Testis (tissue), 3 donors: ENCODE data around the gene GPR158. TPM values are rescaled to one million over a fixed set of nuclear protein-coding genes. Genes with fewer than 3 reads are reported as not detected.

Experiments
- DNase-seq: peaks from one replicate; pipeline ENCODE4 v3.0.0-alpha.2; 2019
- H3K27ac ChIP-seq, 2 donors: fragments of 200-600 bp; sonication (generic); one replicate each; pipeline ENCODE4 v1.5.1; 2019
- H3K27me3 ChIP-seq: fragments of 200-600 bp; sonication (generic); one replicate; pipeline ENCODE4 v1.5.1; 2019
- H3K36me3 ChIP-seq: fragments of 200-600 bp; sonication (generic); one replicate; pipeline ENCODE4 v1.5.1; 2017; ENCODE audit warnings: low read depth; ENCODE audit errors: missing control alignments
- H3K4me1 ChIP-seq: fragments of 200-600 bp; sonication (generic); one replicate; pipeline ENCODE4 v1.5.1; 2019
- H3K4me3 ChIP-seq, 2 donors: fragments of 200-600 bp; sonication (generic); one replicate each; pipeline ENCODE4 v1.5.1; 2017 to 2019
- H3K9me3 ChIP-seq: fragments of 200-600 bp; sonication (generic); one replicate; pipeline ENCODE4 v1.5.1; 2017
- POLR2A ChIP-seq: fragments of 450-650 bp; IDR thresholded peaks from one replicate; pipeline ENCODE4 v1.6.1; 2017; ENCODE audit warnings: antibody characterized with exemption, mild to moderate bottlenecking, moderate library complexity
- WGBS, 2 donors: methylation state at CpG; one replicate each; pipeline ENCODE4 v1.1.5; 2018; 5-methylcytosine and 5-hydroxymethylcytosine counted together
- intact Hi-C: fragments of 100-400 bp; cut with DNase I; formaldehyde crosslinking; loops from one replicate; pipeline ENCODE4 v1.15.1; 2023; ENCODE audit warnings: low total_unique reads
- polyA plus RNA-seq: library from polyadenylated mRNA; stranded (reverse); fragments of 350-450 nt; fragmentation: Illumina TruSeq; extraction: RNeasy Lipid Tissue Mini Kit (QIAGEN cat#74804); gene quantifications from one replicate; pipeline ENCODE4 v1.2.3, GENCODE V29; 2014; ENCODE audit warnings: low read depth, low replicate concordance; ENCODE audit not compliant: insufficient read depth
- total RNA-seq, 2 donors: library from RNA; depleted of rRNA; stranded (reverse); fragments of >200 nt; gene quantifications; one replicate each; pipeline ENCODE4 v1.2.3, GENCODE V29; 2016
- TF ChIP-seq, protein P1 (sequence below), 3 experiments: fragments of 450-650 bp in 2 of 3; fragments of 200-600 bp in 1 of 3; sonication (generic) in 1 of 3; IDR thresholded peaks; one replicate each; pipeline ENCODE4 v1.5.1; 2016 to 2019; ENCODE audit warnings: antibody characterized with exemption in 3 of 3, mild to moderate bottlenecking in 2 of 3, moderate library complexity in 1 of 3

GPR158 gene
- total and polyA plus RNA-seq, 3 donors from 2014 or later: 1.9 to 2.5 (median 2.0) TPM

DNA sequence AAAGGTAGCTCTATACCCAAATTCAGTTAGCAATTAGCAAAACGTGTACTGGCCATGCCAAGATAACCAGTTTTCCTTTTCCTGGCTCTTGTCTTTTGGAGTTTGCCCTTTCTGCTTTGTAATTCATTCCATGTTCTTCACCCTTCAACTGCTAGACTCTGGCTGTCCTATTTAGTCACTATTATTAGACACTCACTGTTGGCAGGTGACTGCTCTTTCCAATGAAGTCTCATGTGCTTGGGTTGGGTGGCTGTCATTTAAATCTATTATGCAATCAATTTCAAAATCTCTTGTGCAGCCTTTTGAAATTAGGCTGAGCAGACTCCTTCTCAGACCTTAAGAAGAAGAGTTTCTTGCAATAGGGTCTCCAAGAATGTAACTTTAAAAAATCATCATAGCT, 266.5 kb downstream of the GPR158 start:
- DNase-seq: no peak
- 63 to 64% methylated on average over 1 of the region's 1 CpG for WGBS, 2 donors
- Histone ChIP-seq H3K36me3 (no peaks in the 10 kb centered on the region), H3K4me3 (no peak overlapping the region), H3K4me1 (no peaks in the 10 kb centered on the region), H3K9me3 (no peaks in the 10 kb centered on the region), H3K27me3 (no peaks in the 10 kb centered on the region), H3K27ac (no peak overlapping the region)
- intact Hi-C loops: no loop called here
- TF ChIP-seq, protein P1, sequence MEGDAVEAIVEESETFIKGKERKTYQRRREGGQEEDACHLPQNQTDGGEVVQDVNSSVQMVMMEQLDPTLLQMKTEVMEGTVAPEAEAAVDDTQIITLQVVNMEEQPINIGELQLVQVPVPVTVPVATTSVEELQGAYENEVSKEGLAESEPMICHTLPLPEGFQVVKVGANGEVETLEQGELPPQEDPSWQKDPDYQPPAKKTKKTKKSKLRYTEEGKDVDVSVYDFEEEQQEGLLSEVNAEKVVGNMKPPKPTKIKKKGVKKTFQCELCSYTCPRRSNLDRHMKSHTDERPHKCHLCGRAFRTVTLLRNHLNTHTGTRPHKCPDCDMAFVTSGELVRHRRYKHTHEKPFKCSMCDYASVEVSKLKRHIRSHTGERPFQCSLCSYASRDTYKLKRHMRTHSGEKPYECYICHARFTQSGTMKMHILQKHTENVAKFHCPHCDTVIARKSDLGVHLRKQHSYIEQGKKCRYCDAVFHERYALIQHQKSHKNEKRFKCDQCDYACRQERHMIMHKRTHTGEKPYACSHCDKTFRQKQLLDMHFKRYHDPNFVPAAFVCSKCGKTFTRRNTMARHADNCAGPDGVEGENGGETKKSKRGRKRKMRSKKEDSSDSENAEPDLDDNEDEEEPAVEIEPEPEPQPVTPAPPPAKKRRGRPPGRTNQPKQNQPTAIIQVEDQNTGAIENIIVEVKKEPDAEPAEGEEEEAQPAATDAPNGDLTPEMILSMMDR (IDR thresholded peaks at IDR 0.05): no peak
- no peak for TF ChIP-seq POLR2A

DNA sequence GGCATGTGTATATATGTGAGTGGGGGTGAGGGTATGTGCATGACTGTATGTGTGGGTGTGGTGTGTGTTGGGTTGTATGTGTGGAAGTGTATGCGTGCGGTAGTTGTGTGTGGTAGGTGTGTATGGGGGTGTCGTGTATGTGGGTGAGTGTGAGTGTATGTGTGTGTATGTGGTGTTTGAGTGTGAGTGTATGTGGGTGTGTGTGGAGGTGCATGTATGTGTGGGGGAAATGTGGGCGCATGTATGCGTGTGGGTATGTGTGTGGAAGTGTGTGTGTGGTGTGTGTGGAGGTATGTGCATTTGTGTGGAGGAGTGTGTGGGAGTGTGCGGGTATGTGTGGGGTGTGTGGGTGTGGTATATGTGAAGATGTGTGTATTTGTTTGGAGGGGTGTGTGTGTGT, 269.5 kb downstream of the GPR158 start:
- H3K27me3 ChIP-seq: no peaks in the 10 kb centered on the region
- H3K27ac ChIP-seq: no peak overlapping the region
- DNase-seq: no peak
- TF ChIP-seq, protein P1 (IDR thresholded peaks at IDR 0.05): no peak
- TF ChIP-seq POLR2A: no peak
- H3K4me1 ChIP-seq: no peaks in the 10 kb centered on the region
- no peaks in the 10 kb centered on the region for H3K9me3 ChIP-seq
- H3K36me3 ChIP-seq: no peaks in the 10 kb centered on the region
- 86 to 93% methylated on average over 6 of the region's 6 CpGs for WGBS, 2 donors
- intact Hi-C loops: no loop called here
- no peak overlapping the region for H3K4me3 ChIP-seq

DNA sequence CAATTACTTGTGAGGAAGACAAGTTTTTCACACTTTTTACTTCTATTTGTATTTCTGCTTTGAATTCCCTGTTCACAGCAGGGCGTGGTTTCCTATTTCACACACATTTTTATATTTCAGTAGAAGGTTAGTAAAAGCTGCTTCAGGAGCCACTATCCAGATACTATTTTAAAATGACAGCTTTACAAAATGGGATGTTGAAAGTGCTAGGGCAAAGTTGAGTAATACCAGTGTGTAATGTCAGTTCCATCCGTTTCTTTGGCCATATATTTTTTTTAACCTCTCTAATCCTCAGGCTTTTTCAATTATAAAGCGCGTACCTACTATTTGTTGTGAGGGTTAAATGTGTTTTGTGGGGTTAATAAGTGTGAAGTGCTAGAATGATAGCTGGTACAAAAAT, 276.6 kb downstream of the GPR158 start:
- H3K36me3 ChIP-seq: no peaks in the 10 kb centered on the region
- TF ChIP-seq POLR2A: no peak
- intact Hi-C loops: no loop called here
- no peak overlapping the region for H3K27ac ChIP-seq
- no peak for DNase-seq
- no peak overlapping the region for H3K4me3 ChIP-seq
- H3K4me1 ChIP-seq: no peaks in the 10 kb centered on the region
- no peaks in the 10 kb centered on the region for H3K9me3 ChIP-seq
- WGBS, 2 donors: 78 to 90% methylated on average over 4 of the region's 4 CpGs
- H3K27me3 ChIP-seq: no peaks in the 10 kb centered on the region

DNA sequence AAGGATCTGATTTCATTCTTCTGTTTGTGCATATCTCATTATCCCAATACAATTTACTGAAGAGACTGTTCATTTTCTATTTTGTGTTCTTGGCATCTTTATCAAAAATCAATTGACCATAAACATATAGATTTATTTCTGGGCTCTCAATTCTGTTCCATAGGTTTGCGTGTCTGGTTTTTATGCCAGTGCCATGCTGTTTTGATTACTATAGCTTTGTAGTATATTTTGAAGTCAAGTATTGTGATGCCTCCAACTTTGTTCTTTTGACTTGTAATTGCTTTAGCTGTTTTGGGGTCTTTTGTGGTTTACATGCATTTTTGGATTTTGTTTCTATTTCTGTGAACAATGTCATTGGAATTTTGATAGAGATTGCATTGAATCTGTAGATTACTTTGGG, 278.8 kb downstream of the GPR158 start:
- Histone ChIP-seq H3K4me1 (no peaks in the 10 kb centered on the region), H3K9me3 (no peaks in the 10 kb centered on the region), H3K36me3 (no peaks in the 10 kb centered on the region), H3K27me3 (no peaks in the 10 kb centered on the region), H3K27ac (no peak overlapping the region), H3K4me3 (no peak overlapping the region)
- DNase-seq: no peak
- WGBS, 2 donors: 96% methylated on average over 1 of the region's 1 CpG
- intact Hi-C loops: no loop called here
- TF ChIP-seq POLR2A: no peak
- TF ChIP-seq, protein P1 (IDR thresholded peaks at IDR 0.05): no peak

DNA sequence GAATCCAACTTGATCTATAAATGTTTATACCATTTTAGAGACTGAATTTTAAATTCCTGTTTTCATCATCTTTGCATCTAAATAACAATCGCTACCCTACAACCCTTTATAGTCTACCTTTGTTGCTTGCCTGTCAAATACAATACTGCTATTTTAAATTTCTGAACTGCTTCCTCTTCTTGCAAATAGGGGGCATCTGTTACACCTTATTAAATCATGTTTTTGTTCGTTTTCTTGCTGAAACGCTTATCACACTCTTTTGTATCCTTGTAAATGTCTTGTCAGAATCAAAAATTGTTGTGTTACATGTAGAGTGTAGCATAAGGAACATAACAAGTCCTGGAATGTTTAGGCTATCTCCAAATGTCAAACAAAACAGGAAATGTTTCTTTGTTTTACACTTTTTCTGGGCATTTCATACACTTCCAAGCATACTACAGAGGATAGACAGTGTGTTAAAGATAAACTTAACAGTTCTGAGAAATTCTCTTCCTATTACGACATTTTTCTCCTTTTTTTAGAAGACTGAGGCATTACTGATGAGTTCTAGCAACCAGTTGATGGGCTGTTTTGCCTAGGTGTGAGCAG, 281.3 kb downstream of the GPR158 start:
- Histone ChIP-seq H3K4me1 (no peaks in the 10 kb centered on the region), H3K9me3 (no peaks in the 10 kb centered on the region), H3K36me3 (no peaks in the 10 kb centered on the region), H3K27ac (no peak overlapping the region), H3K4me3 (no peak overlapping the region), H3K27me3 (no peaks in the 10 kb centered on the region)
- intact Hi-C loops: no loop called here
- no peak for DNase-seq
- no peak for TF ChIP-seq POLR2A
- TF ChIP-seq, protein P1 (IDR thresholded peaks at IDR 0.05): no peak
- WGBS, 2 donors: 34 to 36% methylated on average over 4 of the region's 4 CpGs
